ENCODE results near the gene IDH1.
"Not testable (repeated sequence)": the region's sequence is repeated elsewhere in the genome, so short reads cannot be mapped to it uniquely, and the experiment has no call there.

The IDH1 gene

DNA sequence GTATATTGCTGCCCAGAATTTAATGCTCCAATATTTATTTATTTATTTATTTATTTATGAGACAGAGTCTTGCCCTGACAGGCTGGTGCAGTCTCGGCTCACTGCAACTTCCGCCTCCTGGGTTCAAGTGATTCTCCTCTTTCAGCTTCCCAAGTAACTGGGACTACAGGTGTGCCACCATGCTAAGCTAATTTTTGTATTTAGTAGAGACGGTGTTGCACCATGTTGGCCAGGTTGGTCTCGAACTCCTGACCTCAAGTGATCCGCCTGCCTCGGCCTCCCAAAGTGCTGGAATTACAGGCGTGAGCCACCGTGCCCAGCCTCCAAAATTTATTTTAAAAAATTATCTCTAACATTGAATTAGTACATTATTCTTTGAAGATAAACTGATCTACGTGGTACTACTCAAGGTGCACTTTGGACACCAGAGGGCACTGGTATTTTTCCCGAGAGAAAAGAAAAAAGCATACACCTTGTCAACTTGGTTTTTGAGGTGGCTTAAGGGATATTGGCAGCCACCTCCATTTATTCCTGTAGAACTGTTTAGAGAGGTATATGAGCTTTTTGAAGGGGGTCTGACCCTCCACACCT, 1.4 kb upstream of the IDH1 start:
- no peak for DNase-seq

GRCh38 chr2:208255557-208256106, 761 bp upstream of the IDH1 start:
- DNase-seq: no peak

DNA sequence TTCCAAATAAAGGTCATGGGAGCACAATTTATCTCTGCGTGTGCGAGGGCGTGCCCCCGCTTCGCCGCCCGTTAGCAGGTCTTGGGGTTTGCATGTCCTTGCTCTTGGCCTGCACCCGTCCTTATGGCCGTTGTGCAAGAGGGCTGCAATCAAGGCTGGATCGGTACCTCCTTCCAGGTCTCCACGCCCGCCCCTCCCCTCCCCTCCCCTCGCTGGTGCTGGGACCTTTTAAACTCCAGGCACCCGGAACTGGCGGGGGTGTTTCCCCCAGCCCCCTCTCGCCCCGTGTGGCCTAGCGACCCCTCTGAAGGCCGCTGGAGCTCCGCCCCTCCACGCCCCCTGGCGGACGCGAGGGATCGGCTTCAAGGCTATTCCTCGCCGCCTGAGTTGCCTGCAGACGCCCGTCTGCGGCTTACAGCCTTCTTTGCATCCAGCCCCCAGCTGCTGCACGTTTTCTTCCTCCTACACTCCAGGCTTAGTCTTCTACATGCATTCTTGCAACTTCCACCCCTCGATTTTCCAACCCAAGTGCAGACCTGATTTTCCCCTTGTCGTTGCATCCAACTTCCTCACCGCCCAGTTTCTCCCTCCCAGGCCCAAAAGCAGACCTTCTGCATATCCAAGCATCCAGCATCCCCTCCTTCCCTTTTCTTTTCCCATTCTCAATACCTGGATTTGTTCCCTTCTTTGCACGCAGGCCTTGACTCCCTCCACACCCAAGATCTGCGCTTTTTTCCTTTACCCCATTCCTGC, 577 bp downstream of the IDH1 start:
- peak; percentile 82 for DNase-seq

- DNase-seq: no peak
Observed at GRCh38 chr2:208253600-208254117, 1.2 kb downstream of the IDH1 start.

- DNase-seq: no peak
Observed at GRCh38 chr2:208252716-208253492, 2.0 kb downstream of the IDH1 start.

DNA sequence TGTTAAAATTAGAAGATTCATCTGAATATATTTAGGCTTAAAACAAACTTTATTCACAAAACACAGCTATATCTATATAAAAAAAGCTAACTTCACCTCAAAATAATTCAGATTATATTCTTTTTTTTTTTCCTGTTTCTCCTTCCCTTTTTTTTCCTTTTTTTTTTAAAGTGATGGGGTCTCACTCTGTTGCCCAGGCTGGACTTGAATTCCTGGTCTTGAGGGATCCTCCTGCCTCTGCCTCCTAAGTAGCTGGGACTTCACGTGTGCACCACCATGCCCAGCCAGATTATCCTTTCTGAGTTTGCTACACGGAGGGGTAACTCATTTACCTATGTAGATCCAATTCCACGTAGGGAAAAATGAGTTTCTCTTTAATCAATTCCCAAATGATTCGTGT, 3.8 kb downstream of the IDH1 start:
- DNase-seq: no peak

DNA sequence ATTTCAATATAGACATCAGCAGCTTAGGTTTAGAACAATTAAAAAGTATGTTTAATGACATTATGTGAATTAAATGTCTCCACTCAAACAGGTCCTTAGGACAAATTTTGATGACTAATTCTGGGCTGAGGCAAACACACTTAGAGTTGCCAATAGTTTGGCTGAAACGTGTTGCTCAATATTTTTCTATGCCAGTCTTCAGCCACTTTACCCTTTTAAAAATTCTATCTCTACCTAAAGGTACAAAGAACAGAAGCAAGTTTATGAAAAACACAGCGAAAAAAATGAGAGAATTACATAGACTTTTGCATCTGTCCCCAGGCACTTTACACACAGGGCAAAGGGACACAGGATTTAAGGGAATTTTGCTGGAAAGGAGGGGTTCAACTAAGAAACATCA, 4.5 kb downstream of the IDH1 start:
- DNase-seq: no peak

GRCh38 chr2:208249296-208249695, 5.6 kb downstream of the IDH1 start:
- DNase-seq: no peak

DNA sequence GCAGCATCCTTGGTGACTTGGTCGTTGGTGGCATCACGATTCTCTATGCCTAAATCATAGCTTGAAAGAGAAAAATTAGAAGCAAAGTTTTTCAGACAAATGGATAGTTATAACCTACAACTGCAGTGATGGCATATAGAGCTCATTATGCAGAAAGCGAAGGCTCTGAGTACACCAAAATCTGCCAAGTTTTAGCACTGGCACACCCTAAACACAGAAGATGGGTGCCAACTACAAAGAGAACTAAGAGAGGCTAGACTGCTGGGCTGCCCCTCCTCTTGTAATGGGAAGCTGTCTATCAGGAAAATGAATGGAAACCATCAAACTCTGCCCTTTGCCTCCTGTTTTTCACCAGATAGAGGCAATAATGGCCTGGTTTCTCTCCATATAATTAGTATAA, 6.3 kb downstream of the IDH1 start:
- DNase-seq: no peak

GRCh38 chr2:208245746-208246145, 9.1 kb downstream of the IDH1 start:
- no peak for DNase-seq

GRCh38 chr2:208244422-208244821, 10.4 kb downstream of the IDH1 start:
- no peak for DNase-seq

- no peak for DNase-seq
Observed at GRCh38 chr2:208240619-208241209, 14.2 kb downstream of the IDH1 start.

DNA sequence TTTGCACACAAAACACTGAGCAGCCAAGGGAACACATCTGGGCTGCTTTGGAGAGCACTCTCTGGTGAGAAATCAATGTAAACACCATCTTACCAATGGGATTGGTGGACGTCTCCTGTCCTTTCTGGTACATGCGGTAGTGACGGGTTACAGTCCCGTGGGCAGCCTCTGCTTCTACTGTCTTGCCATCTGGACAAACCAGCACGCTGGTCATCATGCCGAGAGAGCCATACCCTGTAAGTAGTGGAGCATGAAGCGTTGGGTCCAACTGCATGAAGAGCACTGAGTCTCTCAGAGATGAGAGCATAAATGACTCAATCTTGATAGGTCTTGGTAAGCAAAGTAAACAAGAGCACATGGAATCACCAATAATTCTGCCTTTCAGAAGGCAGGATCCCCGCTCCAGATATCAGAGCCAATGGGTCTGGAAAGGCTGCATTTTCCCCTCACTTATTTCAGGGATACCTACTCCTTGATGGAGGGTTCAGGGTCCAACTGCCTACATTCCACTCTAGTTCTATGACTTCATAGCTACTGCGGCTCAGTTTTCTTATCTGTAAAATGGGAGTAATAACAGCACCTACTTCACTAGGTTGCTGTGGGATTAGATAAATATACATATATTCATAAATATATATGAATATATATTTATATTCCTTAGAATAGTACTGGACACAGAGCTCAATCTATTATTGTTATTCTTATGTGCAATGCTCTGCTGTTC, 14.9 kb downstream of the IDH1 start:
- DNase-seq: no peak

- DNase-seq: no peak
Observed at GRCh38 chr2:208235860-208236259, 19.0 kb downstream of the IDH1 start.

DNA sequence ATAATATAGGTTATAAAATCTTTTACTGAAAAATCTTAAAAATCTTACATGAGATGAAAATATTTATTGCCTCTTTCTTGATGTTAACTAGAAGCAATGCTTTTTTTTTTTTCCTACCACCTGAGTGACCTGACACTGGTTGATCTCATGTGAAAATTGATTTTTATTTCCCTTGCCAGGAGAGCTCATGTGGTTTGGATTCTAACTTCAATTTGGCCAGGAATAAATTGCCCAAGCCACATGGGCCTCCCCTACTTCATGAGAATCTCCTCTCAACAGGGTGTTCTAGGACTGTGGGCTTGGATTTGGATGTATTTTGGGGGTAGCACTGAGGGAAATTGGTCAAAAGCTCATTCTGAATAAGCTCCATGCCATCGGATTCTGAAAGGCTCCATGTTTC, 20.1 kb downstream of the IDH1 start:
- DNase-seq: no peak

DNA sequence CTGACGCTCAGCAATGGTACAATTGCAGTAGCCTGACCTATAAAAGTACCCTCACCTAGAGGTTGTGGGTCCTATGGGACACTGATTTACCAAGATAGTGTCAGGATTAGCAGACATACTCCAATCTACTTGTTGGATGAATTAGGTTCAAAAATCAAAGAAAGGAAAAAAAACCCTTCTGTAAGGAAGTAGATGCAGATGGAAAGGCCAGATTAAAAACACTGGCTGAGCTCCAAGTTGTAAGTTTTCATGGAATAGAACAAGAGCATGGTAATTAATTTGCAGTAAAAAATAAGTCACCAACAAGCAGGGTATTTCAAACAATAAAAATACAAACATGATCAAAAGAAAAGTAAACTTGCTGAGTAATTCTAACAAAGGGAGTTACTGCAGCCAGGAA, 26.4 kb downstream of the IDH1 start:
- DNase-seq: no peak

- no peak for DNase-seq
Observed at GRCh38 chr2:208227581-208228232, 27.2 kb downstream of the IDH1 start.

GRCh38 chr2:208224802-208225201, 30.1 kb downstream of the IDH1 start:
- DNase-seq: no peak

- DNase-seq: no peak
Observed at GRCh38 chr2:208222351-208222750, 32.5 kb downstream of the IDH1 start.

- not testable (repeated sequence) for DNase-seq
Observed at GRCh38 chr2:208221873-208222272, 33.0 kb downstream of the IDH1 start.

DNA sequence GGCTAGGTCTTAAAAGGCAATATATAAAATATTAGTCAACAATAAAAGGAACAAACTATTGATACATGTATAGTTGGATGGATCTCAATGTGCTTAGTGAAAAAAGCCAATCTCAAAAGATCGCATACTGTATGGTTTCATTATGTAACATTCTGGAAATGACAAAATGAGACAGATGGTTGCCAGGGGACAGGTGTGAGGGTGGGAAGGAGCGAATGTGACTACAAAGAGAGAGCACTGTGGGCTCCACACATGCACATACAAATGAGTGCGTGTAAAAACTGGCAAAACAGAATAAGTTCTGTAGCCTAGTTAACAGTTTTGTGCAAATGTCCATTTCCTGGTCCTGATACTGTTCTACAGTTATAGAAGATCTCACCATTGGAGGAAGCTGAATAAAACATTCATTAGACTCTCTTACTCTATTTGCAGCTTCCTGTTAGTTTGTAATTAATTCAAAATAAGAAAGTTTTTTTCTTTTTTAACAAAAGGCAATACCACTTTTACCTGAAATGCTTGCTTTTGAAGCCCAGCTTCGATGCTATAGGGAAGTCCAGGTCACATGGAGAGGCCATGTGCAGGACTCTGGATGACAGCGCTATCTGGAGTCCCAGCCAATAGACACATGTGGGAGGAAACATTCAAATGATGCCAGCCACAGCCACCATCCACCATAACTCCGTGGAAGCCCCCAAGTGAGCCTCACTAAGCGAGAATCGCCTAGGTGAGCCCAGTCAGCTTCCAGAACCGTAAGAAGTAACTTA, 44.0 kb downstream of the IDH1 start:
- no peak for DNase-seq

Measured in activated gamma-delta T cell treated with Interleukin-2 at 50 U/mL for 16 hours (primary cell).